HG02840 (cell line): ENCODE data around the gene EHMT1.
"Not testable (repeated sequence)": the region's sequence is repeated elsewhere in the genome, so short reads cannot be mapped to it uniquely, and the experiment has no call there.

Experiments
- ATAC-seq: cut with Tn5 transposase; IDR thresholded peaks from one replicate; pipeline ENCODE4 v1.9.1; 2021; ENCODE audit warnings: mild to moderate bottlenecking, moderate library complexity, moderate number of reproducible peaks; ENCODE audit not compliant: unreplicated experiment, low FRiP score

EHMT1 gene

DNA sequence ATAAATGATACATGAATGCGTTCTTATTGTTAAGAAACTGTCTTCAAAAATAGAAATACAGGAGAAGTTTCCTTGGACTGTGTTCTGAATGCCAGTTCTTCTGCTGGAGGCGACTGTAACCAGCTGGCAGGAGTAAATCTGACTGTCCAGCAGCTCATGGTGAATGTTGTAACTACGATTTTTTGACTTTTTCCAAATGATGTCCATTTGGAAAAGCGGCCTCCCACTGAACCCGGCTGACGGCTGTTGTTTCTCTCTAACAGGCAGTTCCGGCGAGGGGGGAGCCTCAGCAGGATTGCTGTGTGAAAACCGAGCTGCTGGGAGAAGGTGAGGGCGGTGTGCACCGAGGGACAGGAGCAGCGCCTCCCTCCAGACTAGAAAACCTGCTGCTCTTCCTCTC, 91.9 kb downstream of the EHMT1 start:
- ATAC-seq, result no peak

DNA sequence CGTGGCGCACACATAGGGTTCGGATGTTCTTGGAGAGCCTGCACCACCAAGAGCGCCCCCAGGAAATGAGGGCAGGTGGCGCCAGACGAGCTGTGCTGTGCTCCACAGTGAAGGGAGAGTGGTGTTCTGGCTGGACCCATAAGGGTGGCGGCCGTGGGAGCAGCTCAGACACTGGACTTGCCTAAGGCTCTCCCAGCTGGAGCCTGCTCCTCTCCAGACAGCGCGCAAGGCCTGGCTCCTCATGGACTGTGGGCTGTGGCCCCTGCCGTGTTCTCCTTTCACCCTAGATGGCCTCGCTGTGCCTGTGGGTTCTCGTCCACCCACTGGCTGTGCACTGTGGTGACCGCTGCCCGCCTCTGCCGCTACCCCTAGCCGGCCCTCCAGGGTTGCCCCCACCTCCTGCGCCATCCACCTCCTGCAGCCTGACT, 92.9 kb downstream of the EHMT1 start:
- ATAC-seq, result no peak

DNA sequence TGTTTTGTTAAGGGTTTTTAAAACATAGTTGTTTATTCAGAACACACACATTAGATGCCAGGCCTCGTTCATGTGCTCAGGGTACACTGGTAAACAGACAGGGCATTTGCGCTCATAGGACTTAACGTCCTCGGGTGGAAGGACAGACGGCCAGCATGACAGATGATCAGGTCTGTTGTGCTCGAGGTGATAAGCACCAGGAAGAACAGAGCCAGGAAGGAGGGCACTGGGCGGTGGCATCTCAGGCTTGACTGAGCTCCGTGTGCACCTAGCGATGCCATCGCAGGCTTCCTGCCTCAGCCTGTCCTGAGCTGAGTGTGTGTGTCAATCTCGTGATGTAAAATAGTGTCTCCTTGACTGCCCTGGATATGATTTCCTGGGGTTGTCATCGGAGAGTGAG, 96.5 kb downstream of the EHMT1 start:
- ATAC-seq, result no peak

DNA sequence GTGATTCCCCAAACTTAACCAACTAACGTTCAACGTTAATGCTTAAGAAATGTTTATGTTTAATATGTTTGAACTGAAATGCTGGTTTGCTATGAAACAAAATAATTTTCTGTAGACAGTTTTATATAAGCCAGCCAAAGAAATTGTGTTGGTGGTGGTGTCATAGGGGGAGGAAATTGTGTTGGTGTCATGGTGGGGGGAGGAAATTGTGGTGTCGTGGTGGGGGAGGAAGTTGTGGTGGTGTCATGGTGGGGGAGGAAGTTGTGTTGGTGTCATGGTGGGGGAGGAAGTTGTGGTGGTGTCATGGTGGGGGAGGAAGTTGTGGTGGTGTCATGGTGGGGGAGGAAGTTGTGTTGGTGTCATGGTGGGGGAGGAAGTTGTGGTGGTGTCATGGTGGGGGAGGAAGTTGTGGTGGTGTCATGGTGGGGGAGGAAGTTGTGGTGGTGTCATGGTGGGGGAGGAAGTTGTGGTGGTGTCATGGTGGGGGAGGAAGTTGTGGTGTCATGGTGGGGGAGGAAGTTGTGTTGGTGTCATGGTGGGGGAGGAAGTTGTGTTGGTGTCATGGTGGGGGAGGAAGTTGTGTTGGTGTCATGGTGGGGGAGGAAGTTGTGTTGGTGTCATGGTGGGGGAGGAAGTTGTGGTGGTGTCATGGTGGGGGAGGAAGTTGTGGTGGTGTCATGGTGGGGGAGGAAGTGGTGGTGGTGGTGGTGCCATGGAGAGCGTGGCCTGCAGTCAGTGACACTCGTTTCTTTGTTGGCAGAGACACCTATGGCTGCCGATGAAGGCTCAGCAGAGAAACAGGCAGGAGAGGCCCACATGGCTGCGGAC, 97.3 kb downstream of the EHMT1 start:
- ATAC-seq, result not testable (repeated sequence)

DNA sequence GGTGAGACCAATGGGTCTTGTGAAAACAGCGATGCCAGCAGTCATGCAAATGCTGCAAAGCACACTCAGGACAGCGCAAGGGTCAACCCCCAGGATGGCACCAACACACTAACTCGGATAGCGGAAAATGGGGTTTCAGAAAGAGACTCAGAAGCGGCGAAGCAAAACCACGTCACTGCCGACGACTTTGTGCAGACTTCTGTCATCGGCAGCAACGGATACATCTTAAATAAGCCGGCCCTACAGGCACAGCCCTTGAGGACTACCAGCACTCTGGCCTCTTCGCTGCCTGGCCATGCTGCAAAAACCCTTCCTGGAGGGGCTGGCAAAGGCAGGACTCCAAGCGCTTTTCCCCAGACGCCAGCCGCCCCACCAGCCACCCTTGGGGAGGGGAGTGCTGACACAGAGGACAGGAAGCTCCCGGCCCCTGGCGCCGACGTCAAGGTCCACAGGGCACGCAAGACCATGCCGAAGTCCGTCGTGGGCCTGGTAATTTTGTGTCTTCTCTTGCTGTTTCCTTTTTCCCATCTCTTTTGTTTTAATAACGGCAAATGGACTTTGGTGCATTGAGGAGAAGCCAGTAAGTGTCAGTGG, 98.0 kb downstream of the EHMT1 start:
- no peak for ATAC-seq

DNA sequence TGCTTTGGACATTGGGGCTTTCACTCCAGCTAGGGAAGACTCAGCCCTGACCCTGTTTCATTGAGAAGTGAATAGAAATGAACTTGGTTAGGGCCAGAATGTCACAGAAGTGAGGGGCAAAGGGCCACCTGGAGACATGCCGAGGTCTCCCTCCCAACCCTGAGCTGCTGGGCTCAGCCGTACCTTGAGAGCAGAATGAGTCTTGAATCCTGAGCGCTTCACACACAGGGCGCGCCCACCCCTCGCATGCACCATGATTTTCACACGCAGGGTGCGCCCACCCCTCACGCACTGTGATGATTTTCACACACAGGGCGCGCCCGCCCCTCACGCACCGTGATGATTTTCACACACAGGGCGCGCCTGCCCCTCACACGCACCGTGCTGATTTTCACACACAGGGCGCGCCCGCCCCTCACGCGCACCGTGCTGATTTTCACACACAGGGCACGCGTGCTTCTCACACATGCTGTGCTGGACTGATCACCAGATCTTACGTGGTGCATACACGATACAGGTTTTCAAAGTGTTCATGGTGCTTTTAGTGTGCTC, 99.0 kb downstream of the EHMT1 start:
- no peak for ATAC-seq

DNA sequence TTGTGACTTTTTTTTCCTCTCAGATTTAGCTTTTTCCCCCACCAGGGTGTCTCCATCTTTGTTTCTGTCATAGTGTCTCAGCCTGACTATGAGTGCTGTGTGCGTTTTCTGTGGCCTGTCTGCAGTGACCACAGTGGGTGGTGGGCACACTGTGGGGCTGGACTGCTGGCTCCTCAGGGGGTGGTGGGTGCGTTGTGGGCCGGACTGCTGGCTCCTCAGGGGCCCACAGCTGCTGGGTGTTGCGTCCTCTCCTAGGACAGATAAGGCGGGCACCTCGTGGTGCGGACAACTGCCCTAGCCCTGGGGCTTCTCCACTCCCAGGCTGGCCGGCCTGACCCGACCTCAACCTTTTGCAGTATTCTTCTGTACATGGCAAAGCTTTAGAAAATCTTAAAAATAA, 100.4 kb downstream of the EHMT1 start:
- no peak for ATAC-seq

DNA sequence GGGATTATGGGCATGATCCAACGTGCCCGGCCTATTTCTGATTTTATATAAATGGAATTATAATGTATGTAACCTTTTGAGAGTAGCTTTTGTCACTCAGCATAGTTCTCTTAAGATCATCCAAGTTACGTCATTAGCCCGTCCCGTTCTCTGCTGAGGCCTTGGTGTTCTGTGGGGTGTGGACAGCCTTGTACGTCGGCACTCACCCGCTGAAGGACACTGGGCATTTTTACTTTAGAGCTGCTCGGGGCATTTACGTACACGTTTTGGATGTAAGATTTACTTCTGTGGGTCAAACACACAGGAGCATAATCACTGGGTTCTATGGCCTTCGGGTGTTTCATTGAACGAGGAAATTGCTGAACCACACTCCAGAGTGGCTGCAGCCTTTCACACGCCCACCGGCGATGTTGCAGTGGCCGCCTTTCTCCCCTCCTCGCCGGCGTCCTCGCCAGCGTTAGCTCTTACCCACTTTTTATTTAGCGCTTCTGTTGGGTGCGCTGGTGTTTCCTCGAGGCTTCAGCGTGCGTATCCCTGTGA, 101.8 kb downstream of the EHMT1 start:
- no peak for ATAC-seq

DNA sequence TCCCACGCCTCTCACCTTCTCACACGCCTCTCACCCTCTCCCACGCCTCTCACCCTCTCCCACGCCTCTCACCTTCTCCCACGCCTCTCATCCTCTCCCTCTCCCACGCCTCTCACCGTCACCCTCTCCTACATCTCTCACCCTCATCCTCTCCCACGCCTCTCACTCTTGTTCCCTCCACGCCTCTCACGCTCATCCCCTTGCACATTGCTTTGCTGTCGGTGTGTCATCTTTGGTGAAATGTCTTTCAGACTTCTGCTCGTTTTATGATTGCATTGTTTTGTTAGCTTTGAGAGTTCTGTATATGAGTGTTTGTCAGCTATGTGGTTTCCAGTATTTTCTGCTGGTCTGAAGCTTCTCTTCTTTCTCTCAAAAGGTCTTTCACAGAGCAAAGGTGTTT, 102.7 kb downstream of the EHMT1 start:
- no peak for ATAC-seq

DNA sequence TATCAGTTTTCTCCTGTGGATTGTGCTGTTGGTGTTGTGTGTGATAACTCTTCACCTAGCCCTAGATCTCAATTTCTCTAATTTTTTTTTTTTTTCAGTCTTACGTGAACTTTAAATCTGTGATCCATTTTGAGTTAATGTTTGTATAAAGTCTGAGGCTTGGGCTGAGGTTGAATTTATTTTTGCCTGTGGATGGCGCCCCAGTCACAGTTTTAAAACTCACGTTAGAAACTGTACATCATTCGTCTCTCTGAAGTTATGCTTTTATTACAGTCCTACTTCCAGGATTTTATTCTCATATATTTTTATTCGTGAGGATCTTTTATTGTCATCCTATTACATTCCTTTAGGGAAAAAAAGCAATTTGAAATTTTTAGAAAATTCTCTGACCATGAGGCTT, 103.1 kb downstream of the EHMT1 start:
- ATAC-seq, result no peak

DNA sequence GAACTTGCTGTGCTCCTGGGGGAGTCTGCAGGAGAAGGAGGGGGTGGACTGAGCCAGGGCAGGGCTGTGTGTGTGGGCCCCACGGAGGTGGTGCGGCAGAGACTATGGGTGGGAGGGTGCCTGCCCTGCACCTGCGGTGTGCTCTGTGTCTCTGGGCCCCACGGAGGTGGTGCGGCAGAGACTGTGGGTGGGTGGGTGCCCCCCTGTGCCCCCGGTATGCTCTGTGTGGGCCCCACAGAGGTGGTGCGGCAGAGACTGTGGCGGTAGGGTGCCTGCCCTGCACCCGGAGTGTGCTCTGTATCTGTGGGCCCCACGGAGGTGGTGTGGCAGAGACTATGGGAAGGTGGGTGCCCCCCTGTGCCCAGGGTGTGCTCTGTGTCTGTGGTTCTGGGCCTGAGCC, 103.7 kb downstream of the EHMT1 start:
- ATAC-seq, result no peak

DNA sequence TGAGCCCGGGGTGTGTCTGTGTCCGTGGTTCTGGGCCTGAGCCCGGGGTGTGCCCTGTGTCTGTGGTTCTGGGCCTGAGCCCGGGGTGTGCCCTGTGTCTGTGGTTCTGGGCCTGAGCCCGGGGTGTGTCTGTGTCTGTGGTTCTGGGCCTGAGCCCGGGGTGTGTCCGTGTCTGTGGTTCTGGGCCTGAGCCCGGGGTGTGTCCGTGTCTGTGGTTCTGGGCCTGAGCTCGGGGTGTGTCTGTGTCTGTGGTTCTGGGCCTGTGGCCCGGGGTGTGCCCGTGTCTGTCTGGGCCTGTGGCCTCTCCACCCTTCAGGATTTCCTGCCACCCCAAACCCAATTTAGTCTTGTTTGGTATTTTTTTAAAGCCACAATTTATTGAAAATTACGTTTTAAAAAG, 104.6 kb downstream of the EHMT1 start:
- not testable (repeated sequence) for ATAC-seq

DNA sequence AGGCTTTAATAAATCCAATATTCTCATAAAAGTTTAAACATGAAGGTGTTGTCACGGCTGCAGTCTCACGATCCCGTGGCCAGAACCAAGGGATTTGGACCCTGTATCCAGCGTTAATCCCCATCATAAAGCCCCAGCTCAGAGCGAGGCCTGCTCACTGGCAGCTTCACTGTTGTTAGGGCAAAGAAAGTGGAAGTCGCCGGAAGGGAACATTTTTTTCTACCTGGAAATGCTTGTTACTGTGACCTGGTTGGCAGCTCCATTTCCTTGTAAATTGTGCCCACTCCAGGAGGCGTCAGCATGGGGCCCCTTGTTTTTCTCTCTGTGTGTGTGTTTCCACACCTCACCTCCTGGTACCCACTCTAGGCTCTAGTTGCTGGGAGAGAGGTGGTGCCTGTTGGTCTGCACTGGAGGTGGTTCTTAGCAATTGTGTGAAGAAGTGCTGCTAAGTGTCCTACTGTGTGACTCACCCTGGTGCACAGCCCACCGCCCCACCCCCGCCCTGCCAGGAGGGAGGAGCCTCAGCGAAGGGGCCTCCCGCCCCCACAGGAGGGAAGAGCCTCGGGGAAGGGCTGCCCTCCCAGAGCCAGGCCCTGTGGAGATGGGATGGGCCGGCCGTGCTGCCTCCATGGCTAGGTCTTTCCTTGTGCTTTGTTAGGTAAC, 105.1 kb downstream of the EHMT1 start:
- ATAC-seq, result no peak

DNA sequence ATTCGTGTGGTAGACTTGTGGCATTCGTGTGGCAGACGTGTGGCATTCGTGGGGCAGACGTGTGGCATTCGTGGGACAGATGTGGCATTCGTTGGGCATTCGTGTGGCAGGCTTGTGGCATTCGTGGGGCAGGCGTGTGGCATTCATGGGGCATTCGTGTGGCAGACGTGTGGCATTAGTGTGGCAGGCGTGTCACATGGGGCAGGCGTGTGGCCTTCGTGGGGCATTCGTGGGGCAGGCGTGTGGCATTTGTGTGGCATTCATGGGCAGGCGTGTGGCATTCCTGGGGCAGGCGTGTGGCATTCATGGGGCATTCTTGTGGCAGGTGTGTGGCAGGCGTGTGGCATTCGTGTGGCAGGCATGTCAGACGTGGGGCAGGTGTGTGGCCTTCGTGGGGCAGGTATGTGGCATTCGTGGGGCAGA, 106.0 kb downstream of the EHMT1 start:
- ATAC-seq, result no peak

DNA sequence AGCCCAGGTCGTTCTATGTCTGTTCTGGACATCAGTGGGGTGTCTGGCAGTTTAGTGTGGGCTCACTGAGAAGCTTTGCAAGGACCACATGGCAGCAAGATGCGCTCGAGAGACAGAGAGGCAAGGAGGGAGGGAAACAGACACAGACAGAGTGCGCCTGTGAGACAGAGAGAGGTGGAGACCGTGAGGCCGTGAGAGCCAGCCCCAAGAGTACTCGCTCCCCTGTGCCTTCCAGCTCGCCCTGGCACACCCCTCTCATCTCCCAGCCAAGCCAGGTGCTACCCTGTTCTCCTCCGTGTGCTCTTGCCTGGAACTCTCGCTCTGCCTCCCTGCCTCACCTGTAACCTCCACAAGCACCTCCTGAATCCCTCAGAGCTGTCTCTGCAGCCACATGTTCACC, 106.8 kb downstream of the EHMT1 start:
- ATAC-seq, result no peak

DNA sequence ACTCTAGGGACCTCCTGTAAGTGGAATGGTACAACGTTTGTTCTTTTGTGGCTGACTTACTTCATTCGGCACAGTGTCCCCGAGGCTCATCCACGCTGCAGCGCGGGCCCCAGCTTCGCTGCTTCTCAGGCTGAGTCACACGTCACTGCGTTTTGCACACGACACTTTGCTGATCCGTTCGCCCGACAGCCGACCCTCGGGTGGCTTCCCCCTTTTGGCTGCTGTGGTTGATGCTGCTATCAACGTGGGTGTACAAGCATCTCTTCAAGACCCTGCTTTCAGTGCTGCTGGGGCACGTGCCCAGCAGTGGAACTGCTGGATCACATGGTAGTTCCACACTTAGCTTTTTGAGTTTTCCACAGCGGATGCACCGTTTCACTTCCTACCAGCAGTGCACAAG, 107.5 kb downstream of the EHMT1 start:
- not testable (repeated sequence) for ATAC-seq

DNA sequence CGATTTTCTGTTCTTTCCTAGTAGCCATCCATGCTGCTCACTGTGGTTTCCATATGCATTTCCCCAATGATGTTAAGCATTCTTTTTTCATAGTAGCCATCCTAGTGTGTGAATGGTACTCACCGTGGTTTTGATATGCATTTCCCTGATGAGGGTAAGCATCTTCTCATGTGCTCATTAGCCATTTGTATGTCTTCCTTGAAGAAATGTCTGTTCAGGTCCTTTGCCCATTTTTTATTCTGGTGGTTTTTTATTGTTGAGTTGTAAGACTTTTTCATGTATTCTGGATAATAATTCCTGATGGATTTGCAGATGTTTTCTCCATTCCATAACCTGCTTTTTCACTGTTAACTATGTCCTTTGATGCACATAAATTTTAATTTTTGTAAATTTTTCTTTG, 108.0 kb downstream of the EHMT1 start:
- ATAC-seq, result no peak

DNA sequence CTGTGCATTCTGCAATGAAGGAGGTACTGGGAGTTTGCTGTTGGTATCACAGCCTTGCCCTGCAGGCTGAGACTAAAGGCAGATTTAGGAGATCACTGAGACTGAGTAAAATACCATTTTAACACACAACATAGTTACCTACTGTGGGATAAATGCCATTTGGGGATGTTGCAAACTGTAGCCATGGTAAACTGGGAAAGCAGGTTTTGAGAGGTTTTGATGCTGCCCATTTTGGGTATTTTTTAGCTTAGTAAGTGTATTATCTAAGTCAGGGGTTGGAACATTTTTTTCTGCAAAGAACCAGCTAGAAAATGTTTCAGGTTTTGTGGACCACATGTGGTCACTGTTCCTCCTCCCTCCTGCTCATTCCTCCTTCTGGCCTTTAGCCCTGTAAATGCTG, 108.9 kb downstream of the EHMT1 start:
- ATAC-seq, result no peak

DNA sequence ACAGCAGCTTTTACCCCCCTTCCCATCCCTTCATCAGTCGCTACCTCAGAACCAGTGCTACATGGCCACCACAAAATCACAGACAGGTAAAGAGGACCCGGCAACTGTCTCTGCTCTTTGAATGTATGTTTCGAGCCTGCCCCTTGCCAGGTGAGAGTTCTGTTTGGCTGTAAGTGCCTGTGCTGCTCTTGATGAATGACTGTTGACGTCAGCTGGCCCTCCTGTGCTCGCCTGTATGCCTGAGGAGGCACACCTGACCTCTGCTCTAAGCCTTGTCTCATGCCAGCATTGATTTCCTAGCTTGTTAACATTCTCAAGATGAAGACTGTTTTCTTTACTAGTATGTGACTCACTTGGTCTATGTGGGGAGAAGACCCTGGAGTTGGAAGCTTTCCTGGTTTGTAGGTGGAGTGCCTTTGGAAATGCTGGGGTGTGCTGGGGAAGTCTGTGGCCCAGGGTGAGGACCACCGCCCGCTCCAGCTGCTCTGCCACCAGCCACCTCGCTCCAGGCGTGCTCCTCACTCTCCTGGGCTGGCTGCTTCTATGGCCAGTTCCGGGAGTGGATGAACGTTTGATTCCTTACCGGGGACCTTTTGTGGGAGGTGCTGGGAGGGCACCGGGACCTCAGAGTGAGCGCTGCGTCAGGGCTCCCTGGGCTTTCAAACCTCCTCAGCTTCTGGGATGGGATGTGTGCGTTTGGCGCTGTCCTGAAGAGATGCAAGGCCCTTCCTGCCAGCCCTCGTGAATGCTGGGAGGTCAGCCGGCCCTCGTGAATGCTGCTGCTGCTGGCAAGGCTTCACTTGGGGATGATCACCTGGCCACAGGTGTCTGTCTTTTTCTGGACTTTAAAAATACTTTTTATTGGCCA, 109.9 kb downstream of the EHMT1 start:
- ATAC-seq, result no peak
